SHP77 (cell line): ENCODE results near the gene EFNB3.

ENCODE experiments used
- DNase-seq, 2 experiments: peaks; one replicate each; lab custom pipeline; 2025; lab: John Stamatoyannopoulos, UW

Gene EFNB3

GRCh38 chr17:7717756-7718350 is 12.9 kb downstream of the EFNB3 start:
- DNase-seq, result no peak

GRCh38 chr17:7719661-7720060 is 14.7 kb downstream of the EFNB3 start:
- no peak for DNase-seq

DNA sequence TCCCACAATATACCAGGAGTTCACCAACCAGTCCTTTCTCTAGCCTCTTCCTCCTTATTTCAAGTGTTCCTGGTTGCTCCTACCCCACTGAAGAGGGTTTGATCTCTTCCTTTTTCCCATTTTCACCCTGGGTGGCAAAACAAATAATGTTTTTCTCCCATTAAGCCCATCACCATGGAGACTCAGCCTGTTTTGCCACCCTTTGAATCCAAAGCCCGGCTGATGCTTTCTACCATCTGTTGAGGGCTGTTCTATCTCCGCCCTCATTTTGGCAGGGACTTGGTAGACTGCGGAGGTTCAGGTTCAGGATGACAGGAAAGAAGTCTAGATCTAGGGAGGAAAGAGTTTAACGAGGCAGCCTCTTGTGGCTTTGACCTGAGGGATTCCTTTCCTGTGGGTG is 15.1 kb downstream of the EFNB3 start:
- DNase-seq, result no peak

GRCh38 chr17:7721612-7722011 is 16.6 kb downstream of the EFNB3 start:
- no peak for DNase-seq

- DNase-seq, result no peak
These were observed 22.9 kb downstream of the EFNB3 start for GRCh38 chr17:7727886-7728285.

- DNase-seq, result no peak
These were observed 24.8 kb downstream of the EFNB3 start for GRCh38 chr17:7729816-7730215.

GRCh38 chr17:7732981-7733539 is 28.1 kb downstream of the EFNB3 start:
- DNase-seq, result no peak

- DNase-seq, result no peak
These were observed 32.6 kb downstream of the EFNB3 start for GRCh38 chr17:7737601-7738000.

DNA sequence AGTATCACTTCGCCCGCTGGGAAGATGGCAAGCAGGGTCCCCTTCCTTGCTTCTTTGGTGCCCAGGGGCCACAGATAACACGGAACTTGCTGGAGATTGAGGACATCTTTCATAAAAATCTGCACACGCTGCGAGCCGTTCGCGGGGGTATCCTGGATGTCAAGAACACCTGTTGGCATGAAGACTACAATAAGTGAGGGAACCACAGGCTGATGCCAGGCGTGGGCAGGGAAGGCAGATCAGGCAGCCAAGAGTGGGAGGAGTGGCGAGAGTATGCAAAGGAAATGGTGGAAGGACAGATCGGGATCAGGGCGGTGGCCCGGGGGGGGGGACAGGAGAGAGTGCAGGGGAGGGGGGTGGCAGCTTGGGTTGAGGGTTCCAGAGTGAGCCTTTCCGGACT is 34.7 kb downstream of the EFNB3 start:
- DNase-seq, result no peak

GRCh38 chr17:7740481-7741001 is 35.5 kb downstream of the EFNB3 start:
- DNase-seq, result peak; percentile 46 to 60

GRCh38 chr17:7742729-7743128 is 37.7 kb downstream of the EFNB3 start:
- no peak for DNase-seq

- DNase-seq, result no peak
These were observed 39.4 kb downstream of the EFNB3 start for GRCh38 chr17:7744416-7744815.

- no peak for DNase-seq
These were observed 40.9 kb downstream of the EFNB3 start for GRCh38 chr17:7745748-7746470.

GRCh38 chr17:7747635-7748071 is 42.7 kb downstream of the EFNB3 start:
- no peak for DNase-seq

- DNase-seq, result no peak
These were observed 43.2 kb downstream of the EFNB3 start for GRCh38 chr17:7748076-7748775.

GRCh38 chr17:7750321-7750821 is 45.4 kb downstream of the EFNB3 start:
- DNase-seq, result no peak

- DNase-seq, result no peak
These were observed 49.7 kb downstream of the EFNB3 start for GRCh38 chr17:7754656-7755055.

DNA sequence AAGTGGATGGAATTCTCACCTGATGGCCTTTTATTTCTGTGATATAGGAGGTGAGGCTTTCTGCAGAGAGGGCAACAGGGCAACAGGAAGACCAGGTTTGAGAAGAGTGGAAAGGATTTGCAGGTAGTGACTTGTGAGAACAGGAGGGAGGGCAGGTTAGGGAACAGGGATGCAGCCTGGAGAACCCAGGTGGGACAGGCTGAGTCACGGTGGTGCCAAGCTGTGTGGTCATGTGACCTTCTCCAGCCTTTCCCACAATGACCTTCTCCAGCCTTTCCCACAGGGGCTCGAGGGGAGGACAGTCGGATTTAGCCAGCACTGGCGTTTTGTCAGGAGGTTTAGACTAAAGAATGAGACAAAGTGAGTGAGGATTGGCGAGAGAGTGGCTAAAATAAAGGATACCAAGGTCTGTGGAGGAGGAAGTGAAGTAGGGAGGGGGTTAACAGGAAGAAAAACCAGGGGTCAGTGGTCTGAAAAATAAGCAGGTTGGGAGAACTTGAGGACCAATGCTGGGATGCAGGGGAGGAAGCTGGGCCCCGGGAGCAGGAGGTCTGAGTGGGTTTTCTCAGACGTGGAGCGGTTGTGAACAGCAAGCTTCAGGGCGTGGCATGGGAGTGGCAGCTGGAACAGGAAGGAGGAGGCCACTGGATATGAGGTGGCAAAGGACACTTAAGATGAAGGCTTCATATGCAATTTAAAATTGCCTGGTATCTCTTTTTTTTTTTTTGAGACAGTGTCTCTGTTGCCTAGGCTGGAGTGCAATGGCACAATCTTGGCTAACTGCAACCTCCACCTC is 50.3 kb downstream of the EFNB3 start:
- no peak for DNase-seq

GRCh38 chr17:7756968-7757367 is 52.0 kb downstream of the EFNB3 start:
- no peak for DNase-seq
